Activated naive CD4-positive, alpha-beta T cell treated with anti-CD3 and anti-CD28 coated beads, Interleukin-2, amount 10 ng/mL, durations not matched to agents 7 days and 5 days (primary cell): ENCODE data around the gene GABRP.
"Not testable (repeated sequence)": the region's sequence is repeated elsewhere in the genome, so short reads cannot be mapped to it uniquely, and the experiment has no call there.

Experiments
- CTCF ChIA-PET: fragments of 350-600 bp; sonication (Branson Sonifier 250); formaldehyde crosslinking; loops from one replicate; lab custom pipeline; 2021; ENCODE audit warnings: antibody characterized with exemption; lab: Charles Lee
- DNase-seq: peaks from one replicate; pipeline ENCODE4 v3.0.0-alpha.2; 2020
- H3K27ac Mint-ChIP-seq: one replicate; pipeline ENCODE4 v1.8.0; 2021; ENCODE audit warnings: mild to moderate bottlenecking, moderate library complexity, mixed read lengths
- H3K27me3 Mint-ChIP-seq: one replicate; pipeline ENCODE4 v1.8.0; 2021; ENCODE audit warnings: mild to moderate bottlenecking, mixed read lengths
- H3K36me3 Mint-ChIP-seq: one replicate; pipeline ENCODE4 v1.8.0; 2021; ENCODE audit warnings: mixed read lengths
- H3K4me1 Mint-ChIP-seq: one replicate; pipeline ENCODE4 v1.8.0; 2021; ENCODE audit warnings: mixed read lengths
- H3K4me3 Mint-ChIP-seq: one replicate; pipeline ENCODE4 v1.8.0; 2021; ENCODE audit warnings: mild to moderate bottlenecking, moderate library complexity, mixed read lengths
- H3K9me3 Mint-ChIP-seq: one replicate; pipeline ENCODE4 v1.8.0; 2021; ENCODE audit warnings: mixed read lengths

GABRP gene

GRCh38 chr5:170761708-170762066 lies 21.8 kb upstream of the GABRP start:
- H3K4me3 Mint-ChIP-seq, result no peak overlapping the region
- CTCF ChIA-PET, result no interaction called here
- H3K27me3 Mint-ChIP-seq, result peaks cover 3% of the 10 kb centered on the region
- no peaks in the 10 kb centered on the region for H3K36me3 Mint-ChIP-seq
- no peak overlapping the region for H3K27ac Mint-ChIP-seq
- H3K4me1 Mint-ChIP-seq, result no peaks in the 10 kb centered on the region
- H3K9me3 Mint-ChIP-seq, result no peaks in the 10 kb centered on the region
- DNase-seq, result no peak

- H3K9me3 Mint-ChIP-seq, H3K36me3 Mint-ChIP-seq, H3K27me3 Mint-ChIP-seq, DNase-seq, CTCF ChIA-PET, H3K4me3 Mint-ChIP-seq, H3K4me1 Mint-ChIP-seq, H3K27ac Mint-ChIP-seq: not testable (repeated sequence)
Observed at GRCh38 chr5:170762298-170762697, 21.2 kb upstream of the GABRP start.

DNA sequence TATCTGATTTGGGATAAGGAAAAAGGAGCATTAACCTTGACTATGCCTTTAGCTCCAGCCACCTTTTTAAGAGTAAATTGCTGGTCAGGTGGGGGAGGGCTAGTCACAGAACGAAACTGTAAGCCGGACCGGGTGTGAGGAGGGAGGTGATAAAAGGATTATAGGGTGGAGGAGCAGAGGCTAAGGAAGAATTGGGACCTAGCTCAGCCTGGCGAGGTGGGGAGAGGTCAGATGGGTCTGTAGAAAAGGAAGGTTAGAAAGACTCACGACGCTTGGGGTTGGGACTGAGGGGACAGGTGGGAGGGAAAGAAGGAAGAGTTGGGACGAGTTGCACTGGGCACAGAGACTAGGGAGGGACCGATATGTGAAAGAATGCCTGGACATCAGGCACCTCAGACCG lies 17.7 kb upstream of the GABRP start:
- H3K4me3 Mint-ChIP-seq, H3K4me1 Mint-ChIP-seq, H3K27ac Mint-ChIP-seq, CTCF ChIA-PET, DNase-seq, H3K9me3 Mint-ChIP-seq, H3K27me3 Mint-ChIP-seq, H3K36me3 Mint-ChIP-seq: not testable (repeated sequence)

GRCh38 chr5:170769246-170769645 lies 14.3 kb upstream of the GABRP start:
- CTCF ChIA-PET, result no interaction called here
- Mint-ChIP-seq H3K36me3 (no peaks in the 10 kb centered on the region), H3K27me3 (no peaks in the 10 kb centered on the region), H3K9me3 (no peaks in the 10 kb centered on the region), H3K27ac (no peak overlapping the region), H3K4me1 (no peaks in the 10 kb centered on the region), H3K4me3 (no peak overlapping the region)
- no peak for DNase-seq

DNA sequence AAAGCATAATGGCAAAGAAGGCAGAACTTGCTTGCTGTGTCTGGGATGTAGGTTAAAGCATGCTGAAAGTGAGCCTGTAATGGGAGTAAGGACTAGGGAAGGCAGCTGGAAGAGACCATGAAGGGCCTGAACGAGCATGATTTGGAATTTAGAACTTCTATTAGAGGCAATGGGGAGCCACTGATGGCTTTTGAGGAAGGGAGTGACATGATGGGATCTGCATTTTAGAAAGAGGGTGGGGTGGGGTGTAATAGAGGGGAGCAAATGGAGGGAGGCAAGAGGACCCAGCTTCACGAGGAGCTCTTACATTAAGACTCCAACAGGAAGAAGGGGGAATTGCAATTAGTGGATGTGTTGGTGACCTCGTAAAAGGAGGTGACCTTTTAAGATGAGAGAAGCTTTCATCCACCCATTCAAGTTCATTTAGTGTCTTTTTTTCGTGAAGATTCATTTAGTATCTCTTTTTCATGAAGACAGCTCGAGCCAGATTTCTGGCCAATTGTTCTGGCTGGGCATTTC lies 13.6 kb upstream of the GABRP start:
- H3K36me3 Mint-ChIP-seq, result no peaks in the 10 kb centered on the region
- H3K27ac Mint-ChIP-seq, result no peak overlapping the region
- H3K4me3 Mint-ChIP-seq, result no peak overlapping the region
- H3K4me1 Mint-ChIP-seq, result no peaks in the 10 kb centered on the region
- no peak for DNase-seq
- CTCF ChIA-PET, result no interaction called here
- no peaks in the 10 kb centered on the region for H3K9me3 Mint-ChIP-seq
- peaks cover 3% of the 10 kb centered on the region for H3K27me3 Mint-ChIP-seq

GRCh38 chr5:170771496-170771895 lies 12.0 kb upstream of the GABRP start:
- Mint-ChIP-seq H3K4me3 (no peak overlapping the region), H3K27ac (no peak overlapping the region), H3K9me3 (no peaks in the 10 kb centered on the region), H3K27me3 (peaks cover 3% of the 10 kb centered on the region), H3K4me1 (no peaks in the 10 kb centered on the region), H3K36me3 (no peaks in the 10 kb centered on the region)
- no peak for DNase-seq
- CTCF ChIA-PET, result no interaction called here

GRCh38 chr5:170773024-170773985 lies 10.2 kb upstream of the GABRP start:
- H3K4me1 Mint-ChIP-seq, result no peaks in the 10 kb centered on the region
- H3K9me3 Mint-ChIP-seq, result no peaks in the 10 kb centered on the region
- no peak overlapping the region for H3K4me3 Mint-ChIP-seq
- peaks cover 3% of the 10 kb centered on the region for H3K27me3 Mint-ChIP-seq
- DNase-seq, result no peak
- no peak overlapping the region for H3K27ac Mint-ChIP-seq
- no peaks in the 10 kb centered on the region for H3K36me3 Mint-ChIP-seq
- CTCF ChIA-PET, result no interaction called here

DNA sequence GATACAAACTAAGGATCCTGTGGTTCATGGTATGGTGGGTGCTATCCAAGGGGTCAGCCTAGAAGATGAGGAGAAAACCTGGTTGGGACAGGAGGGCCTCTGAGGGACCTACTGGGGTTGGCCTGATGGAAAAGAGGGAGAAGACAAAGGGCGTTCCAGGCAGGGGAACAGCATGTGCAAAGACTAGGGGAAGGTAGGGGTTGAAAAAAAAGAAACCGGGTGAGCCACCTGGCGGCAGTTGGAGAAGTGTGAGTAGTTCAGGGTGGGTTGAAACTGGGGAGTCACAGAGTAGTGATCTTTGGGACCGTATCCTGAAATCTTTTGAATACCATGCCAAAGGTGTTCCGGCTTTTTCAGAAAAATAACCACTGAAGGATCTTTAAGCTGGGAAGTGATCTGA lies 8.7 kb upstream of the GABRP start:
- CTCF ChIA-PET, result no interaction called here
- Mint-ChIP-seq H3K9me3 (no peaks in the 10 kb centered on the region), H3K27ac (peak overlapping the region; percentile 4), H3K4me1 (no peaks in the 10 kb centered on the region), H3K4me3 (no peak overlapping the region), H3K36me3 (no peaks in the 10 kb centered on the region), H3K27me3 (peaks cover 3% of the 10 kb centered on the region)
- no peak for DNase-seq

GRCh38 chr5:170781946-170782345 lies 1.6 kb upstream of the GABRP start:
- Mint-ChIP-seq H3K9me3 (no peaks in the 10 kb centered on the region), H3K27me3 (no peaks in the 10 kb centered on the region), H3K4me3 (no peak overlapping the region), H3K36me3 (no peaks in the 10 kb centered on the region), H3K4me1 (no peaks in the 10 kb centered on the region), H3K27ac (no peak overlapping the region)
- no peak for DNase-seq
- CTCF ChIA-PET, result interaction anchor here (1.0 kb wide), 1 partner anchor 9 kb away, joined by 3 read pairs; no protein-coding TSS in a partner anchor

DNA sequence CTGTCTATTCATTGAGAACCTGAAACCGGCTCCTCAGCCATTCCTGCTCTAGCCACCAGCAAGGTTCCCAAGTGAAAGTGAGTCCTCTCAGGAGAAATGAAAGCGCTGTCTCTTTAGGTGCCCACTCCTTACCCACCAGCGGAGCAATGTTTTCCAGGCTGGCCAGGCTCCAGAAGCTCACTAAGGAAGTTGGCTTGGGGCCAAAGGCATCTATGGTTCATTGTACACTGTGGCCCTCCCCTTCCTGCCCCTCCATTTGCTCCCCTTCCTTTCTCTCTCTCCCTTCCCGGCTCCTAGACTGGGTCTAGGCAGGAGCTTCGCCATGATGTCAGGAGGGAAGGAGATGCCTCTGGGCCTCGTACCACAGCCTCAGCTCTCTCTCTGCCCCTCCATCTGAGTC lies 1.1 kb upstream of the GABRP start:
- Mint-ChIP-seq H3K27ac (no peak overlapping the region), H3K4me1 (no peaks in the 10 kb centered on the region), H3K9me3 (no peaks in the 10 kb centered on the region), H3K36me3 (no peaks in the 10 kb centered on the region), H3K4me3 (no peak overlapping the region), H3K27me3 (no peaks in the 10 kb centered on the region)
- no peak for DNase-seq
- CTCF ChIA-PET, result interaction anchor here (1.0 kb wide), 1 partner anchor 8 kb away, joined by 3 read pairs; no protein-coding TSS in a partner anchor

- no peak for DNase-seq
- no peak overlapping the region for H3K27ac Mint-ChIP-seq
- H3K9me3 Mint-ChIP-seq, result no peaks in the 10 kb centered on the region
- no peak overlapping the region for H3K4me3 Mint-ChIP-seq
- H3K27me3 Mint-ChIP-seq, result peaks cover 2% of the 10 kb centered on the region
- H3K4me1 Mint-ChIP-seq, result no peaks in the 10 kb centered on the region
- CTCF ChIA-PET, result no interaction called here
- H3K36me3 Mint-ChIP-seq, result no peaks in the 10 kb centered on the region
Observed at GRCh38 chr5:170785416-170785815, 1.9 kb downstream of the GABRP start.

- no peak overlapping the region for H3K4me3 Mint-ChIP-seq
- no peaks in the 10 kb centered on the region for H3K9me3 Mint-ChIP-seq
- peaks cover 3% of the 10 kb centered on the region for H3K27me3 Mint-ChIP-seq
- CTCF ChIA-PET, result no interaction called here
- no peaks in the 10 kb centered on the region for H3K4me1 Mint-ChIP-seq
- H3K36me3 Mint-ChIP-seq, result no peaks in the 10 kb centered on the region
- no peak for DNase-seq
- no peak overlapping the region for H3K27ac Mint-ChIP-seq
Observed at GRCh38 chr5:170787216-170787615, 3.7 kb downstream of the GABRP start.

DNA sequence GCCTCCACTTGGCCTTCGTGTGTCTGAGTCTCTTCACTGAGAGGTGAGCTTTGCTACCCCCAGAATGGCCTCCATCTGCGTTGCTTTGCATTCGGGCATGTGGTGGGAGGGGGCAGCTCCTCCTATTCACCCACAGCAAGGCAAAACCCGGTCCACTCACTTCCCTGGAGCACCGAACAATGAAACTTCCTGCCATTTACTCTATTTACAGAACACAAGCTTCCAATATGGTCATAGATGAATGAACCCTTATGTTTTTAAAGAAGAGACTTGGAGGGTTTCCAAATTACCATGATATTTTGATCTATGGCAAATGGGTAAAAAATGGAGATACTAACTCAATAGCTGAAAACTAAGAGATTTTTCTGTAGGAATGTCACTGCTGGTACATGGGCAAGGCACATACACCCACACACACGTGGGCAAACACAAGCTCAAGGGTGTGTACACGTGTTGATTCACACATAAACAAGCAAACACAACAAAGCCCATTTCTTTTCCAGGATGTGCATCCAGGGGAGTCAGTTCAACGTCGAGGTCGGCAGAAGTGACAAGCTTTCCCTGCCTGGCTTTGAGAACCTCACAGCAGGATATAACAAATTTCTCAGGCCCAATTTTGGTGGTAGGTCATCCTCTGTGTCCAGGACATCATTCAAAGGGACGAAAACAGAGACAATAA lies 5.2 kb downstream of the GABRP start:
- Mint-ChIP-seq H3K27ac (no peak overlapping the region), H3K36me3 (no peaks in the 10 kb centered on the region), H3K4me3 (no peak overlapping the region), H3K9me3 (no peaks in the 10 kb centered on the region), H3K4me1 (no peaks in the 10 kb centered on the region), H3K27me3 (peaks cover 3% of the 10 kb centered on the region)
- CTCF ChIA-PET, result no interaction called here
- no peak for DNase-seq

GRCh38 chr5:170791325-170791954 lies 7.9 kb downstream of the GABRP start:
- no peaks in the 10 kb centered on the region for H3K9me3 Mint-ChIP-seq
- H3K27ac Mint-ChIP-seq, result no peak overlapping the region
- H3K4me1 Mint-ChIP-seq, result no peaks in the 10 kb centered on the region
- no peaks in the 10 kb centered on the region for H3K36me3 Mint-ChIP-seq
- CTCF ChIA-PET, result interaction anchor here (1.2 to 3.7 kb wide), 3 partner anchors 39 to 152 kb away, joined by 3 to 25 read pairs (median 22); no protein-coding TSS in a partner anchor
- peak; percentile 40 for DNase-seq
- peaks cover 3% of the 10 kb centered on the region for H3K27me3 Mint-ChIP-seq
- H3K4me3 Mint-ChIP-seq, result no peak overlapping the region
